HEK293 (cell line): ENCODE data around the gene TSNAX.

Experiments
- CTCF ChIA-PET: fragments of 350-600 bp; formaldehyde crosslinking; extraction: SDS; loops from one replicate; lab custom pipeline; 2021; ENCODE audit warnings: antibody characterized with exemption; lab: Yijun Ruan, JAX
- POLR2A ChIA-PET: fragments of 300-600 bp; formaldehyde crosslinking; extraction: SDS; loops from one replicate; lab custom pipeline; 2020; ENCODE audit warnings: antibody characterized with exemption, inconsistent platforms; lab: Yijun Ruan, JAX
- H3K27ac ChIP-seq: fragments of 200-500 bp; sonication (Bioruptor generic); 2 replicates; pipeline ENCODE4 v1.5.1; 2014; ENCODE audit warnings: low read depth, low read length, control low read depth, inconsistent platforms; ENCODE audit errors: extremely low read depth
- H3K36me3 ChIP-seq, 2 experiments: fragments of 200-500 bp in 1 of 2; sonication (Bioruptor generic) in 1 of 2; 1 replicate in 1 of 2; 2 replicates in 1 of 2; pipeline ENCODE4 v1.5.1; 2014 to 2017; ENCODE audit warnings: inconsistent platforms in 2 of 2, low read length in 2 of 2; ENCODE audit not compliant: control insufficient read depth in 2 of 2, insufficient read depth in 1 of 2
- H3K4me1 ChIP-seq: fragments of 200-500 bp; sonication (Bioruptor generic); 2 replicates; pipeline ENCODE4 v1.5.1; 2014; ENCODE audit warnings: mild to moderate bottlenecking, low read length, inconsistent platforms; ENCODE audit not compliant: control insufficient read depth, insufficient read depth
- H3K4me3 ChIP-seq: 2 replicates; pipeline ENCODE4 v1.5.1; 2011; ENCODE audit warnings: low read depth, mild to moderate bottlenecking, control low read depth, low read length, moderate library complexity
- H3K9me3 ChIP-seq: fragments of 200-500 bp; sonication (Bioruptor generic); 2 replicates; pipeline ENCODE4 v1.5.1; 2014; ENCODE audit warnings: low read depth, low read length, inconsistent platforms; ENCODE audit not compliant: control insufficient read depth, insufficient read depth
- BCL11B ChIP-seq: fragments of 450-650 bp; formaldehyde crosslinking; IDR thresholded peaks from 2 replicates; pipeline ENCODE4 v1.5.1; 2016; ENCODE audit warnings: low read depth, missing biosample characterization, missing genetic modification characterization
- EGR2 ChIP-seq: fragments of 450-650 bp; formaldehyde crosslinking; IDR thresholded peaks from 2 replicates; pipeline ENCODE4 v1.5.1; 2016; ENCODE audit warnings: low read depth, missing biosample characterization, missing genetic modification characterization
- KLF16 ChIP-seq: fragments of 450-650 bp; formaldehyde crosslinking; IDR thresholded peaks from 2 replicates; pipeline ENCODE4 v1.5.1; 2017; ENCODE audit warnings: missing biosample characterization, missing genetic modification characterization
- MEIS1 ChIP-seq: sonication (generic); formaldehyde crosslinking; IDR thresholded peaks from 2 replicates; pipeline ENCODE4 v1.8.1; 2022; ENCODE audit warnings: missing genetic modification reagents, mild to moderate bottlenecking, borderline replicate concordance
- MYNN ChIP-seq: fragments of 450-650 bp; formaldehyde crosslinking; IDR thresholded peaks from 2 replicates; pipeline ENCODE4 v1.5.1; 2016; ENCODE audit warnings: missing biosample characterization, missing genetic modification characterization, borderline replicate concordance
- OVOL3 ChIP-seq: fragments of 450-650 bp; formaldehyde crosslinking; IDR thresholded peaks from 2 replicates; pipeline ENCODE4 v1.5.1; 2016; ENCODE audit warnings: missing biosample characterization, missing genetic modification characterization
- PRDM1 ChIP-seq: fragments of 450-650 bp; formaldehyde crosslinking; IDR thresholded peaks from 2 replicates; pipeline ENCODE4; 2016; ENCODE audit warnings: missing biosample characterization, missing genetic modification characterization
- ZBTB48 ChIP-seq: fragments of 450-650 bp; formaldehyde crosslinking; IDR thresholded peaks from 2 replicates; pipeline ENCODE4 v1.5.1; 2016; ENCODE audit warnings: missing biosample characterization, missing genetic modification characterization
- ZNF112 ChIP-seq: fragments of 450-650 bp; formaldehyde crosslinking; IDR thresholded peaks from 2 replicates; pipeline ENCODE4 v1.5.0; 2017; ENCODE audit warnings: missing biosample characterization, missing genetic modification characterization
- ZNF140 ChIP-seq: fragments of 450-650 bp; formaldehyde crosslinking; IDR thresholded peaks from 2 replicates; pipeline ENCODE4 v1.5.1; 2016; ENCODE audit warnings: missing biosample characterization, missing genetic modification characterization
- ZNF223 ChIP-seq: fragments of 450-650 bp; formaldehyde crosslinking; IDR thresholded peaks from 2 replicates; pipeline ENCODE4 v1.5.1; 2016; ENCODE audit warnings: missing biosample characterization, missing genetic modification characterization
- ZNF335 ChIP-seq: fragments of 450-650 bp; formaldehyde crosslinking; conservative IDR thresholded peaks from 2 replicates; pipeline ENCODE4 v1.5.1; 2016; ENCODE audit warnings: missing biosample characterization, missing genetic modification characterization
- ZNF341 ChIP-seq: fragments of 450-650 bp; formaldehyde crosslinking; IDR thresholded peaks from 2 replicates; pipeline ENCODE4; 2016; ENCODE audit warnings: low read depth, missing biosample characterization, missing genetic modification characterization
- ZNF391 ChIP-seq: fragments of 450-650 bp; formaldehyde crosslinking; IDR thresholded peaks from 2 replicates; pipeline ENCODE4 v1.5.1; 2016; ENCODE audit warnings: low read depth, missing biosample characterization, missing genetic modification characterization, borderline replicate concordance
- ZNF423 ChIP-seq: fragments of 450-650 bp; formaldehyde crosslinking; IDR thresholded peaks from 2 replicates; pipeline ENCODE4 v1.5.1; 2016; ENCODE audit warnings: missing biosample characterization, missing genetic modification characterization
- ZNF426 ChIP-seq: fragments of 450-650 bp; formaldehyde crosslinking; IDR thresholded peaks from 2 replicates; pipeline ENCODE4 v1.5.1; 2017; ENCODE audit warnings: missing biosample characterization, missing genetic modification characterization, mild to moderate bottlenecking, inconsistent platforms, moderate library complexity
- ZNF558 ChIP-seq: fragments of 450-650 bp; formaldehyde crosslinking; IDR thresholded peaks from 2 replicates; pipeline ENCODE4 v1.5.1; 2016; ENCODE audit warnings: missing biosample characterization, missing genetic modification characterization
- ZNF560 ChIP-seq: fragments of 450-650 bp; formaldehyde crosslinking; IDR thresholded peaks from 2 replicates; pipeline ENCODE4 v1.5.1; 2017; ENCODE audit warnings: missing biosample characterization, missing genetic modification characterization, borderline replicate concordance
- ZNF610 ChIP-seq: fragments of 450-650 bp; formaldehyde crosslinking; IDR thresholded peaks from 2 replicates; pipeline ENCODE4 v1.5.1; 2016; ENCODE audit warnings: missing biosample characterization, missing genetic modification characterization, borderline replicate concordance
- ZNF830 ChIP-seq: fragments of 450-650 bp; IDR thresholded peaks from 2 replicates; pipeline ENCODE4 v1.5.0; 2018; ENCODE audit warnings: missing biosample characterization, missing genetic modification characterization, low read depth, mild to moderate bottlenecking, moderate library complexity
- ZSCAN30 ChIP-seq: fragments of 450-650 bp; IDR thresholded peaks from 2 replicates; pipeline ENCODE4 v1.5.1; 2018; ENCODE audit warnings: missing biosample characterization, mild to moderate bottlenecking, missing genetic modification characterization, moderate library complexity
- TF ChIP-seq, protein P1 (sequence below): fragments of 450-650 bp; formaldehyde crosslinking; IDR thresholded peaks from 2 replicates; pipeline ENCODE4 v1.5.1; 2017; ENCODE audit warnings: missing biosample characterization, missing genetic modification characterization
- TF ChIP-seq, protein P2 (sequence below): fragments of 450-650 bp; formaldehyde crosslinking; IDR thresholded peaks from 2 replicates; pipeline ENCODE4 v1.5.1; 2016; ENCODE audit warnings: missing biosample characterization, missing genetic modification characterization
- TF ChIP-seq, protein P3 (sequence below): fragments of 450-650 bp; formaldehyde crosslinking; IDR thresholded peaks from 2 replicates; pipeline ENCODE4 v1.5.1; 2016; ENCODE audit warnings: missing biosample characterization, missing genetic modification characterization
- TF ChIP-seq, protein P4 (sequence below): fragments of 450-650 bp; formaldehyde crosslinking; IDR thresholded peaks from 2 replicates; pipeline ENCODE4 v1.5.1; 2016; ENCODE audit warnings: missing biosample characterization, missing genetic modification characterization
- TF ChIP-seq, protein P5 (sequence below): fragments of 450-650 bp; formaldehyde crosslinking; IDR thresholded peaks from 2 replicates; pipeline ENCODE4 v1.5.1; 2017; ENCODE audit warnings: missing biosample characterization, missing genetic modification characterization
- TF ChIP-seq, protein P6 (sequence below): fragments of 450-650 bp; formaldehyde crosslinking; IDR thresholded peaks from 2 replicates; pipeline ENCODE4 v1.5.1; 2016; ENCODE audit warnings: missing biosample characterization, missing genetic modification characterization

Gene TSNAX

DNA sequence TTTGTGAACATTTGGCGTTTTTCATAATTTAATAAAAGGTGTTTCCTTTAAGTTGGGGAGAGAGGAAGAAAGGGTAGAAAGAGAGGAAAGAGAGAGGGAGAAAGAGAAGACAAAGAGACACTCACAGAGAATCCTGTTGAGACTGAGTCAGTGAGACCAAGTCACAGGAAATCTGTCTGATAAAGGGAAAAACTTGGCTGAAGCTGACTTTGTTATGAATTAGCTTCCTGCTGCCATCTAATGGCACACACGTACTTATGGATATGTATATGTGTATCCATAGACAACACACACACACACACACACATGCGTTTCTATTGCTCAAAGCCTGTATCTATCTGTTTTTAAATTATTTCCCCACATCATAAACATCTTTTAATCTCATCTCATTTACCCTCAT, 55.6 kb downstream of the TSNAX start:
- H3K27ac ChIP-seq, result no peak overlapping the region
- no peaks in the 10 kb centered on the region for H3K9me3 ChIP-seq
- no peaks in the 10 kb centered on the region; a peak in 1 of 3 replicates for H3K36me3 ChIP-seq
- ChIA-PET POLR2A (interaction anchor here (0.6 to 1.0 kb wide), 2 partner anchors 224 to 225 kb away, joined by 3 read pairs; no protein-coding TSS in a partner anchor), CTCF (interaction anchor here (0.6 to 1.3 kb wide), 18 partner anchors 9 to 624 kb away, joined by 3 to 7 read pairs (median 4); partner anchors contain the start of gene SPRTN)
- H3K4me1 ChIP-seq, result peaks cover 3% of the 10 kb centered on the region; the same call in 1 of the 2 replicates
- peak; percentile 91 for TF ChIP-seq PRDM1 (tag by site-specific recombination)
- peak; percentile 66 for TF ChIP-seq ZNF558 (tag by site-specific recombination)
- TF ChIP-seq, protein P1, sequence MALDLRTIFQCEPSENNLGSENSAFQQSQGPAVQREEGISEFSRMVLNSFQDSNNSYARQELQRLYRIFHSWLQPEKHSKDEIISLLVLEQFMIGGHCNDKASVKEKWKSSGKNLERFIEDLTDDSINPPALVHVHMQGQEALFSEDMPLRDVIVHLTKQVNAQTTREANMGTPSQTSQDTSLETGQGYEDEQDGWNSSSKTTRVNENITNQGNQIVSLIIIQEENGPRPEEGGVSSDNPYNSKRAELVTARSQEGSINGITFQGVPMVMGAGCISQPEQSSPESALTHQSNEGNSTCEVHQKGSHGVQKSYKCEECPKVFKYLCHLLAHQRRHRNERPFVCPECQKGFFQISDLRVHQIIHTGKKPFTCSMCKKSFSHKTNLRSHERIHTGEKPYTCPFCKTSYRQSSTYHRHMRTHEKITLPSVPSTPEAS (tag by site-specific recombination), result peak; percentile 58; the same call in 1 of the 2 replicates
- TF ChIP-seq ZSCAN30 (tag by site-specific recombination), result no peak
- no peak for TF ChIP-seq ZNF423 (tag by site-specific recombination)
- no peak for TF ChIP-seq ZNF223 (tag by site-specific recombination)
- TF ChIP-seq, protein P2, sequence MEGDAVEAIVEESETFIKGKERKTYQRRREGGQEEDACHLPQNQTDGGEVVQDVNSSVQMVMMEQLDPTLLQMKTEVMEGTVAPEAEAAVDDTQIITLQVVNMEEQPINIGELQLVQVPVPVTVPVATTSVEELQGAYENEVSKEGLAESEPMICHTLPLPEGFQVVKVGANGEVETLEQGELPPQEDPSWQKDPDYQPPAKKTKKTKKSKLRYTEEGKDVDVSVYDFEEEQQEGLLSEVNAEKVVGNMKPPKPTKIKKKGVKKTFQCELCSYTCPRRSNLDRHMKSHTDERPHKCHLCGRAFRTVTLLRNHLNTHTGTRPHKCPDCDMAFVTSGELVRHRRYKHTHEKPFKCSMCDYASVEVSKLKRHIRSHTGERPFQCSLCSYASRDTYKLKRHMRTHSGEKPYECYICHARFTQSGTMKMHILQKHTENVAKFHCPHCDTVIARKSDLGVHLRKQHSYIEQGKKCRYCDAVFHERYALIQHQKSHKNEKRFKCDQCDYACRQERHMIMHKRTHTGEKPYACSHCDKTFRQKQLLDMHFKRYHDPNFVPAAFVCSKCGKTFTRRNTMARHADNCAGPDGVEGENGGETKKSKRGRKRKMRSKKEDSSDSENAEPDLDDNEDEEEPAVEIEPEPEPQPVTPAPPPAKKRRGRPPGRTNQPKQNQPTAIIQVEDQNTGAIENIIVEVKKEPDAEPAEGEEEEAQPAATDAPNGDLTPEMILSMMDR (tag by site-specific recombination), result peak; percentile 78
- peak; percentile 43; the same call in 1 of the 2 replicates for TF ChIP-seq ZNF335 (tag by site-specific recombination)
- TF ChIP-seq ZNF391 (tag by site-specific recombination), result no peak
- TF ChIP-seq, protein P3, sequence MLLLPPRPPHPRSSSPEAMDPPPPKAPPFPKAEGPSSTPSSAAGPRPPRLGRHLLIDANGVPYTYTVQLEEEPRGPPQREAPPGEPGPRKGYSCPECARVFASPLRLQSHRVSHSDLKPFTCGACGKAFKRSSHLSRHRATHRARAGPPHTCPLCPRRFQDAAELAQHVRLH (tag by site-specific recombination), result peak; percentile 15; the same call in 1 of the 2 replicates
- TF ChIP-seq OVOL3 (tag by site-specific recombination), result no peak
- no peak overlapping the region for H3K4me3 ChIP-seq

DNA sequence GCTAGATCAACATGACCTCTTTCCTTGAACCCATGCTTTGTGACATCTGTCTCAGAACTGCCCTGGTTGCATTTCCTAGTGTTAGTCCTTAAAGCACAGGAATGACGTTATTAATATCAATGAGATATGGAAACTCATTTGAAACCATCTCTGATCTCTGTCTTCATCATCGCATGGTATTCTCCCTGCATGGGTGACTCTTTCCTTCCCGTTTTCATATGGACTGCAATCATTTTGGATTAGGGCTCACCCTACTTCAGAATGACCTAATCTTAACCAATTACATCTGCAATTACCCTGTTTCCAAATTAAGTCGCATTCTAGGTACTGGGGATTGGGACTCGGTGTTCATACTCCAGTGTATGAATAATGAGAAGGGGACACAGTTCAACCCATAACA, 56.5 kb downstream of the TSNAX start:
- H3K27ac ChIP-seq, result no peak overlapping the region
- ChIA-PET POLR2A (no interaction called here), CTCF (interaction anchor here (0.6 to 1.3 kb wide), 15 partner anchors 9 to 349 kb away, joined by 3 to 7 read pairs (median 4); partner anchors contain the start of gene SPRTN)
- H3K9me3 ChIP-seq, result no peaks in the 10 kb centered on the region
- H3K36me3 ChIP-seq, result no peaks in the 10 kb centered on the region; a peak in 1 of 3 replicates
- peaks cover 3% of the 10 kb centered on the region; the same call in 1 of the 2 replicates for H3K4me1 ChIP-seq
- TF ChIP-seq EGR2 (tag by site-specific recombination), result no peak
- TF ChIP-seq ZNF112, result no peak
- no peak for TF ChIP-seq ZNF335 (tag by site-specific recombination)
- TF ChIP-seq ZNF341 (tag by site-specific recombination), result no peak
- TF ChIP-seq ZNF830 (tag by site-specific recombination), result no peak
- no peak for TF ChIP-seq ZNF426
- TF ChIP-seq MEIS1 (CRISPR knock-in tag), result no peak
- no peak for TF ChIP-seq ZNF610 (tag by site-specific recombination)
- TF ChIP-seq, protein P4, sequence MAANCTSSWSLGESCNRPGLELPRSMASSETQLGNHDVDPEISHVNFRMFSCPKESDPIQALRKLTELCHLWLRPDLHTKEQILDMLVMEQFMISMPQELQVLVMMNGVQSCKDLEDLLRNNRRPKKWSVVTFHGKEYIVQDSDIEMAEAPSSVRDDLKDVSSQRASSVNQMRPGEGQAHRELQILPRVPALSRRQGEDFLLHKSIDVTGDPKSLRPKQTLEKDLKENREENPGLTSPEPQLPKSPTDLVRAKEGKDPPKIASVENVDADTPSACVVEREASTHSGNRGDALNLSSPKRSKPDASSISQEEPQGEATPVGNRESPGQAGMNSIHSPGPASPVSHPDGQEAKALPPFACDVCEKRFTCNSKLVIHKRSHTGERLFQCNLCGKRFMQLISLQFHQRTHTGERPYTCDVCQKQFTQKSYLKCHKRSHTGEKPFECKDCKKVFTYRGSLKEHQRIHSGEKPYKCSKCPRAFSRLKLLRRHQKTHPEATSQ, result no peak
- no peak for TF ChIP-seq ZNF560
- TF ChIP-seq MYNN (tag by site-specific recombination), result no peak
- TF ChIP-seq, protein P5, sequence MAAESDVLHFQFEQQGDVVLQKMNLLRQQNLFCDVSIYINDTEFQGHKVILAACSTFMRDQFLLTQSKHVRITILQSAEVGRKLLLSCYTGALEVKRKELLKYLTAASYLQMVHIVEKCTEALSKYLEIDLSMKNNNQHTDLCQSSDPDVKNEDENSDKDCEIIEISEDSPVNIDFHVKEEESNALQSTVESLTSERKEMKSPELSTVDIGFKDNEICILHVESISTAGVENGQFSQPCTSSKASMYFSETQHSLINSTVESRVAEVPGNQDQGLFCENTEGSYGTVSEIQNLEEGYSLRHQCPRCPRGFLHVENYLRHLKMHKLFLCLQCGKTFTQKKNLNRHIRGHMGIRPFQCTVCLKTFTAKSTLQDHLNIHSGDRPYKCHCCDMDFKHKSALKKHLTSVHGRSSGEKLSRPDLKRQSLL (tag by site-specific recombination), result no peak
- no peak for TF ChIP-seq ZBTB48
- no peak for TF ChIP-seq ZNF140 (tag by site-specific recombination)
- no peak for TF ChIP-seq BCL11B
- TF ChIP-seq, protein P6, sequence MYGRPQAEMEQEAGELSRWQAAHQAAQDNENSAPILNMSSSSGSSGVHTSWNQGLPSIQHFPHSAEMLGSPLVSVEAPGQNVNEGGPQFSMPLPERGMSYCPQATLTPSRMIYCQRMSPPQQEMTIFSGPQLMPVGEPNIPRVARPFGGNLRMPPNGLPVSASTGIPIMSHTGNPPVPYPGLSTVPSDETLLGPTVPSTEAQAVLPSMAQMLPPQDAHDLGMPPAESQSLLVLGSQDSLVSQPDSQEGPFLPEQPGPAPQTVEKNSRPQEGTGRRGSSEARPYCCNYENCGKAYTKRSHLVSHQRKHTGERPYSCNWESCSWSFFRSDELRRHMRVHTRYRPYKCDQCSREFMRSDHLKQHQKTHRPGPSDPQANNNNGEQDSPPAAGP (tag by site-specific recombination), result no peak
- no peak for TF ChIP-seq KLF16
- TF ChIP-seq ZNF558 (tag by site-specific recombination), result no peak
- H3K4me3 ChIP-seq, result no peak overlapping the region
